ENCODE measurements around the gene CIDEC.

GRCh38 chr3:9881441-9881840 is 1.4 kb upstream of the CIDEC start:
- TF ChIP-seq CTCF (IDR thresholded peaks at IDR 0.05) = no peak
- no peak for TF ChIP-seq POLR2A (IDR thresholded peaks at IDR 0.05)

Measured in Peyer's patch (tissue), 4 donors.